IPS-15b (cell line): ENCODE measurements around the gene PFDN5.

Source experiments
- H3K27me3 ChIP-seq: one replicate; pipeline ENCODE4 v1.6.1; 2013; ENCODE audit warnings: low read length; ENCODE audit not compliant: control insufficient read depth, insufficient read depth
- H3K36me3 ChIP-seq: one replicate; pipeline ENCODE4 v1.6.1; 2013; ENCODE audit warnings: low read length; ENCODE audit not compliant: control insufficient read depth, insufficient read depth
- H3K4me1 ChIP-seq: one replicate; pipeline ENCODE4 v1.6.1; 2013; ENCODE audit warnings: mild to moderate bottlenecking, low read length; ENCODE audit not compliant: control insufficient read depth, insufficient read depth
- H3K4me3 ChIP-seq: one replicate; pipeline ENCODE4 v1.5.1; 2013; ENCODE audit warnings: low read depth, low read length
- H3K9ac ChIP-seq: one replicate; pipeline ENCODE4 v1.6.1; 2013; ENCODE audit warnings: low read depth, mild to moderate bottlenecking, low read length
- H3K9me3 ChIP-seq: one replicate; pipeline ENCODE4 v1.6.1; 2013; ENCODE audit warnings: mild to moderate bottlenecking, low read length; ENCODE audit not compliant: control insufficient read depth, insufficient read depth

Gene PFDN5

DNA sequence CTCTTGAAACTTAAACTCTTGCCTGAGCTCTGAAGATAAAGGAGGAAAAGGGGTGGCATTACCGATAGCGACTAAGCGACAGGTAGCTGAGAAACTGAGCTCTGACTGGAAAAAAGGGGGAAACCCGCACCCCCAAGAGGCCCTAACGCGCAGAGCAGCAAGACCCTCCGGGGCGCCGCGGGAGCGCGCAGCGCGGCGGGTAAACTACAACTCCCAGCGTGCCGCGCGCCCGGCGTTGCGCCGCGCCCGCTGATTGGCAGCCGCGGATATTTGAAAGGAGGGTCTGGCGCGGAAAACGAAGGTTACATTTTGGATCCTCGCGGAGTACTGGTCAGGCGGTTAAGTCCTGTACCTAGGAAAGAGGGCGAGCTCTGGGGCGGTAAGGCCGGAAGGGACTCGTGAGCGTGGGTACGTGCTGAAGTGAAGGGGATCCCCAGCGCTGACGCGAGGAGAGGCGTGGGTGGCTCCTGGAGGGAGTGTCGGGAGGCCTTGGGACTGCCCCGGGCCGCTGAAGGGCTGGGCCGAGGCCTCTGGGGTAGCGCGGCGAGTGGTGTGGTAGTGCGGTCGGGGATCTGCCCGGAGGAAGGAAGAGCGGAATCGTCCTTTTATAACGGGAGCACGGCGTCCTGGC, 27.2 kb upstream of the PFDN5 start, which contains the start of gene ESPL1:
ESPL1 (plus strand) TSS at position 301 of the 631 bp plus-strand sequence. CDS start 468 bp downstream, outside the sequence.
- Histone ChIP-seq H3K27me3 (no peaks in the 10 kb centered on the region), H3K4me1 (peaks cover 4% of the 10 kb centered on the region), H3K9me3 (no peaks in the 10 kb centered on the region), H3K4me3 (peak within 1 kb of the TSS; percentile 99), H3K36me3 (peaks cover 4% of the 10 kb centered on the region), H3K9ac (peak within 1 kb of the TSS; percentile 83)

DNA sequence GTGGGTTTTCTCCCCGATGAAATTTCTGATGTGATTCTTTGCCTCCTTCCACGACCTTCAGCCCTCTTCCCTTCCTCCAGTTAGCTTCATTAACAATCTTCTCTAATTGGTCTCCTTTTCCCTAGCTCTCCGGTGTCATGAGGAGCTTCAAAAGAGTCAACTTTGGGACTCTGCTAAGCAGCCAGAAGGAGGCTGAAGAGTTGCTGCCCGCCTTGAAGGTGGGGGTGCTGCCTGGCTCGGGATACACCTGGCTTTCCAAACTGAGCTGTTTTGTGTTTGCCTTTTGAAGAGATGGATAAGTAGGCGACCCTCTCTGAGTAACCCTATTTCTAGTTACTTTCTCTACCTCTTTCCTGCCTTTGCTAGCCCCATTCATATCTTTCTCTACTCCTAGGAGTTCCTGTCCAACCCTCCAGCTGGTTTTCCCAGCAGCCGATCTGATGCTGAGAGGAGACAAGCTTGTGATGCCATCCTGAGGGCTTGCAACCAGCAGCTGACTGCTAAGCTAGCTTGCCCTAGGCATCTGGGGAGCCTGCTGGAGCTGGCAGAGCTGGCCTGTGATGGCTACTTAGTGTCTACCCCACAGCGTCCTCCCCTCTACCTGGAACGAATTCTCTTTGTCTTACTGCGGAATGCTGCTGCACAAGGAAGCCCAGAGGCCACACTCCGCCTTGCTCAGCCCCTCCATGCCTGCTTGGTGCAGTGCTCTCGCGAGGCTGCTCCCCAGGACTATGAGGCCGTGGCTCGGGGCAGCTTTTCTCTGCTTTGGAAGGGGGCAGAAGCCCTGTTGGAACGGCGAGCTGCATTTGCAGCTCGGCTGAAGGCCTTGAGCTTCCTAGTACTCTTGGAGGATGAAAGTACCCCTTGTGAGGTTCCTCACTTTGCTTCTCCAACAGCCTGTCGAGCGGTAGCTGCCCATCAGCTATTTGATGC, 26.4 kb upstream of the PFDN5 start:
- H3K36me3 ChIP-seq, result peaks cover 4% of the 10 kb centered on the region
- H3K4me1 ChIP-seq, result peaks cover 4% of the 10 kb centered on the region
- H3K9ac ChIP-seq, result peak overlapping the region; percentile 83
- H3K27me3 ChIP-seq, result no peaks in the 10 kb centered on the region
- H3K4me3 ChIP-seq, result peak overlapping the region; percentile 99
- H3K9me3 ChIP-seq, result no peaks in the 10 kb centered on the region

- H3K9ac ChIP-seq, result no peak overlapping the region
- H3K4me1 ChIP-seq, result no peaks in the 10 kb centered on the region
- no peaks in the 10 kb centered on the region for H3K9me3 ChIP-seq
- H3K4me3 ChIP-seq, result no peak overlapping the region
- H3K27me3 ChIP-seq, result no peaks in the 10 kb centered on the region
- H3K36me3 ChIP-seq, result peaks cover 35% of the 10 kb centered on the region
Measured at GRCh38 chr12:53274445-53274844, 20.9 kb upstream of the PFDN5 start.

GRCh38 chr12:53276511-53276910, 18.8 kb upstream of the PFDN5 start:
- Histone ChIP-seq H3K36me3 (peaks cover 41% of the 10 kb centered on the region), H3K9ac (no peak overlapping the region), H3K9me3 (no peaks in the 10 kb centered on the region), H3K27me3 (no peaks in the 10 kb centered on the region), H3K4me3 (no peak overlapping the region), H3K4me1 (no peaks in the 10 kb centered on the region)

GRCh38 chr12:53277981-53278380, 17.4 kb upstream of the PFDN5 start:
- H3K9me3 ChIP-seq, result no peaks in the 10 kb centered on the region
- H3K4me3 ChIP-seq, result no peak overlapping the region
- H3K4me1 ChIP-seq, result no peaks in the 10 kb centered on the region
- peaks cover 50% of the 10 kb centered on the region for H3K36me3 ChIP-seq
- H3K9ac ChIP-seq, result no peak overlapping the region
- H3K27me3 ChIP-seq, result no peaks in the 10 kb centered on the region

DNA sequence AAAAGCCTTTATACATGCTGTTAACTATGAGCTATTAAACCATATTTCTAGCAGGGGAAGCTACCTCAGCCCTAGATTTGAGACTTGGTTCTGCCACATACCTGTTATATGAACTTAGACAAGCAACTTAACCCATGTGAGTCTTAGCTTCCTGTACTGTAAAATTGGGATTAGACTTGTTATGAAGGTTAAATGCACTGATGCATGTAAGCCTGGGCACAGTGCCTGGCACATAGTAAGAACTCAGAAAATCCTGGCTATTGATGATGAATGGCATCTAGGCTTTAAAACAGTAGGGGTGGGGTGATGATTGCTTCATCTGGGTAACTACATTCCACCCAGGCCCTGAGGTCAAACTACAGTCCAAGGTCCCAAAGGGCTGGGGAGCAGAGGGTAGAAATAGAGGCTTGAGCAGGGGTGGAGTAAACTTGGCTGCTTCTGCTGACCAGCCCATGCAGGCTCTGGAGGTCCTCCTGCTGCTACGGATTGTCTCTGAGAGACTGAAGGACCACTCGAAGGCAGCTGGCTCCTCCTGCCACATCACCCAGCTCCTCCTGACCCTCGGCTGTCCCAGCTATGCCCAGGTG, 16.0 kb upstream of the PFDN5 start:
- Histone ChIP-seq H3K9ac (no peak overlapping the region), H3K27me3 (no peaks in the 10 kb centered on the region), H3K36me3 (peaks cover 60% of the 10 kb centered on the region), H3K9me3 (no peaks in the 10 kb centered on the region), H3K4me1 (no peaks in the 10 kb centered on the region), H3K4me3 (no peak overlapping the region)

DNA sequence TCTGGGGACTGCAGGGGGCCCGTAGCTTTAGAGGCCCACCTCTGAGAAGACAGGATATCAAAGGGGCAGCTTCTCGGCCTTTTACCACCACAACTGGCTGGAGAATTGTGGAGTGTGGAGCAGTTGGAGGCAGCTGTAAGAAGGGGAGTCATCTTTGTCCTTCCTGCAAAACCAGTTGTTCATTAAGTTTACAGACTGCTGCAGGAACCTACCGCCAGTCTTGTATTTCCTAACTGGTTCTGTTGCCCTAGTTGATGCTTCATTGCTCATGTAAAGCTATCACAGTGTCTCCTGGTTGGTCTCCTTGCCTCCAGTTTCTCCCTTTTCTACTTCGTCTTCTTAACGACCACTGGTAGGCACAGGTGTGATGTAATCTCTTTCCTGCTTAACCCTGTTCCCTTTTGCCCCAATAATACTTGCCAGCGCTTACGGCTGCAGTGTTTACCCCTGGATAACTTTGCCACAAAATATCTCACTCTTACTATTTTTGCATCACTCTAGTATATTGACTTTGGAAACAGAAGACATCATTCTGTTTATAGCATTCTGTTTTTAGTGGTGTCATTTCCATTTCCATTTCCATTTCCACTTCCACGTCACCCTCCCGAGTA, 15.3 kb upstream of the PFDN5 start:
- no peak overlapping the region for H3K4me3 ChIP-seq
- no peaks in the 10 kb centered on the region for H3K4me1 ChIP-seq
- no peaks in the 10 kb centered on the region for H3K27me3 ChIP-seq
- H3K9ac ChIP-seq, result no peak overlapping the region
- H3K9me3 ChIP-seq, result no peaks in the 10 kb centered on the region
- peaks cover 54% of the 10 kb centered on the region for H3K36me3 ChIP-seq

DNA sequence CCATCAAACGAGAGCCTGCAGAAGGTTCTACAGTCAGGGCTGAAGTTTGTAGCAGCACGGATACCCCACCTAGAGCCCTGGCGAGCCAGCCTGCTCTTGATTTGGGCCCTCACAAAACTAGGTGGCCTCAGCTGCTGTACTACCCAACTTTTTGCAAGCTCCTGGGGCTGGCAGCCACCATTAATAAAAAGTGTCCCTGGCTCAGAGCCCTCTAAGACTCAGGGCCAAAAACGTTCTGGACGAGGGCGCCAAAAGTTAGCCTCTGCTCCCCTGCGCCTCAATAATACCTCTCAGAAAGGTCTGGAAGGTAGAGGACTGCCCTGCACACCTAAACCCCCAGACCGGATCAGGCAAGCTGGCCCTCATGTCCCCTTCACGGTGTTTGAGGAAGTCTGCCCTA, 8.9 kb upstream of the PFDN5 start:
- H3K9ac ChIP-seq, result no peak overlapping the region
- no peaks in the 10 kb centered on the region for H3K4me1 ChIP-seq
- no peak overlapping the region for H3K4me3 ChIP-seq
- H3K36me3 ChIP-seq, result peaks cover 67% of the 10 kb centered on the region
- no peaks in the 10 kb centered on the region for H3K27me3 ChIP-seq
- no peaks in the 10 kb centered on the region for H3K9me3 ChIP-seq

DNA sequence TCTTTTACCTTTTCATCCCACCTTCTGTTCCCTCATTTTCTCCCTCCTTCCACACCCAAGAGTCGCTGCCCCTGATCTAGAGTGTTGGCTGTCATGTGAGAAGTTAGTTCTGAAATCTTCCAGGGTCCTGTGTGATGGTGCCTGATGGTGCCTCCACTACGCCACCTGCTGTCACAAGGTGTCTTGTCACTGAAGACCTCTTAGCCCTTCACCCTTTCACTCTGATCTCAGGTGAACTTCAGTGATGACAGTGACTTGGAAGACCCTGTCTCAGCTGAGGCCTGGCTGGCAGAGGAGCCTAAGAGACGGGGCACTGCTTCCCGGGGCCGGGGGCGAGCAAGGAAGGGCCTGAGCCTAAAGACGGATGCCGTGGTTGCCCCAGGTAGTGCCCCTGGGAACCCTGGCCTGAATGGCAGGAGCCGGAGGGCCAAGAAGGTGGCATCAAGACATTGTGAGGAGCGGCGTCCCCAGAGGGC, 7.6 kb upstream of the PFDN5 start:
- H3K4me1 ChIP-seq, result no peaks in the 10 kb centered on the region
- no peak overlapping the region for H3K4me3 ChIP-seq
- no peaks in the 10 kb centered on the region for H3K27me3 ChIP-seq
- no peaks in the 10 kb centered on the region for H3K9me3 ChIP-seq
- peaks cover 68% of the 10 kb centered on the region for H3K36me3 ChIP-seq
- H3K9ac ChIP-seq, result no peak overlapping the region

DNA sequence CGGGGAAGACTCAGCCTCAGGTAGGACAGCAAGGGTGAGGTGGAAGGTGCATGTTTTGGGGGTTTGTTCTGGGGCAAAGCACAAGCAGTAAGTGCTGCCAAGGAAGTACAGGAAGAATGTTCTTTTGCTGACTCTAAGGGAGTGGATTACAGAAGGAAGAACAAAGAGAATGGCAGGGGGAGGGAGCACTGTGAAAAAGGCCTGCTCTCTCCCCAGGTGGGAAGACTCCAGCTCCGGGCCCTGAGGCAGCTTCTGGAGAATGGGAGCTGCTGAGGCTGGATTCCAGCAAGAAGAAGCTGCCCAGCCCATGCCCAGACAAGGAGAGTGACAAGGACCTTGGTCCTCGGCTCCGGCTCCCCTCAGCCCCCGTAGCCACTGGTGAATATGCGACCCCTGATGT, 7.0 kb upstream of the PFDN5 start:
- H3K9ac ChIP-seq, result no peak overlapping the region
- H3K36me3 ChIP-seq, result peaks cover 67% of the 10 kb centered on the region
- H3K9me3 ChIP-seq, result no peaks in the 10 kb centered on the region
- no peak overlapping the region for H3K4me3 ChIP-seq
- no peaks in the 10 kb centered on the region for H3K27me3 ChIP-seq
- H3K4me1 ChIP-seq, result no peaks in the 10 kb centered on the region

DNA sequence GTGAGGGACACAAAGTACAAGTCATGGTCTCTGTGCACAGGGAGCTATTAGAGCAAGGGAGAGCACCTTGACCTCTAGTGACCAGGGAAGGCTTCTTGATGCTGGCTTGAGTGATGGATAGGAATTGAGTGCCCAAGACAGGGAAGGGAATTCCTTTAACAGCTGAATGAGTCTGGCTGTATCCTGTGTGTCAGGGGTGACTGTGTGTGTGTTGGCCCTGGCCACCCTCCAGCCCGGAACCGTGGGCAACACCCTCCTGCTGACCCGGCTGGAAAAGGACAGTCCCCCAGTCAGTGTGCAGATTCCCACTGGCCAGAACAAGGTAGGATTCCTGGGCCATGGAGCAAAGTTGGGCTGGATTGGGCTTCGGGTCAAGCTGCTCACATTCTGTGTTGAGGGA, 5.5 kb upstream of the PFDN5 start:
- no peak overlapping the region for H3K9ac ChIP-seq

More for the DNA sequence above, 5.5 kb upstream of the PFDN5 start:
- Histone ChIP-seq H3K27me3 (no peaks in the 10 kb centered on the region), H3K4me1 (no peaks in the 10 kb centered on the region), H3K4me3 (no peak overlapping the region), H3K9me3 (no peaks in the 10 kb centered on the region), H3K36me3 (peaks cover 59% of the 10 kb centered on the region)
